CD14-positive monocyte (primary cell): ENCODE results near the gene ATP11A. TPM values are rescaled to one million over a fixed set of nuclear protein-coding genes. Genes with fewer than 3 reads are reported as not detected.
A peak's percentile ranks its signal among the peaks of the same experiment; 100 is the strongest.

Experiments
- DNase-seq, 3 donors: peaks; one replicate each; pipeline ENCODE4 v3.0.0-alpha.2; 2011 to 2022
- H2AFZ ChIP-seq: 2 replicates; pipeline ENCODE4 v1.6.0; 2012; ENCODE audit warnings: mild to moderate bottlenecking, low read depth, low read length, inconsistent platforms; ENCODE audit not compliant: insufficient read depth, poor library complexity, severe bottlenecking
- H3K27ac ChIP-seq, 2 donors: 1 replicate in 1 of 2; 2 replicates in 1 of 2; pipeline ENCODE4 v1.5.1; 2012 to 2013; ENCODE audit warnings: low read length in 2 of 2, control low read depth in 1 of 2, inconsistent platforms in 1 of 2, low read depth in 1 of 2, mild to moderate bottlenecking in 1 of 2
- H3K27me3 ChIP-seq, 2 donors: one replicate each; pipeline versions ENCODE4 v1.6.0 to v1.6.1; 2011 to 2013; ENCODE audit warnings: low read length in 2 of 2; ENCODE audit not compliant: control insufficient read depth in 2 of 2, insufficient read depth in 2 of 2
- H3K36me3 ChIP-seq, 2 donors: replicated peaks in 1 of 2; 1 replicate in 1 of 2; 2 replicates in 1 of 2; pipeline versions ENCODE4 v1.5.1 to v1.6.1; 2012 to 2013; ENCODE audit warnings: low read length in 2 of 2, control low read depth in 1 of 2, inconsistent platforms in 1 of 2, mild to moderate bottlenecking in 1 of 2; ENCODE audit not compliant: insufficient read depth in 2 of 2, control insufficient read depth in 1 of 2
- H3K4me1 ChIP-seq, 2 donors: 1 replicate in 1 of 2; 2 replicates in 1 of 2; pipeline versions ENCODE4 v1.5.1 to v1.6.1; 2012 to 2013; ENCODE audit warnings: low read length in 2 of 2, control low read depth in 1 of 2, inconsistent platforms in 1 of 2, mild to moderate bottlenecking in 1 of 2, moderate library complexity in 1 of 2; ENCODE audit not compliant: insufficient read depth in 2 of 2, control insufficient read depth in 1 of 2
- H3K4me2 ChIP-seq: replicated peaks from 2 replicates; pipeline ENCODE3; 2012; ENCODE audit warnings: low read length, moderate library complexity, mild to moderate bottlenecking; ENCODE audit not compliant: poor library complexity, severe bottlenecking; ENCODE audit errors: extremely low read depth
- H3K4me3 ChIP-seq, 3 experiments: fragments of 200-600 bp in 1 of 3; sonication (generic) in 1 of 3; replicated peaks in 1 of 3; 1 replicate in 2 of 3; 2 replicates in 1 of 3; pipeline ENCODE4 v1.5.1; 2011 to 2013; ENCODE audit warnings: low read length in 3 of 3, mild to moderate bottlenecking in 3 of 3, control low read depth in 2 of 3, low read depth in 2 of 3, inconsistent platforms in 1 of 3, moderate library complexity in 1 of 3
- H3K79me2 ChIP-seq: 2 replicates; pipeline ENCODE4 v1.6.0; 2012; ENCODE audit warnings: mild to moderate bottlenecking, control low read depth, inconsistent platforms, low read length, moderate library complexity; ENCODE audit not compliant: insufficient read depth
- H3K9ac ChIP-seq: 2 replicates; pipeline ENCODE4 v1.6.0; 2017; ENCODE audit warnings: low read length, mild to moderate bottlenecking; ENCODE audit not compliant: insufficient read depth, poor library complexity, severe bottlenecking
- H3K9me3 ChIP-seq, 2 donors: replicated peaks in 1 of 2; 1 replicate in 1 of 2; 2 replicates in 1 of 2; pipeline versions ENCODE4 v1.5.1 to v1.6.1; 2012 to 2013; ENCODE audit warnings: low read length in 2 of 2, control low read depth in 1 of 2; ENCODE audit not compliant: control insufficient read depth in 1 of 2, insufficient read depth in 1 of 2
- H4K20me1 ChIP-seq: 2 replicates; pipeline ENCODE4 v1.6.0; 2012; ENCODE audit warnings: mild to moderate bottlenecking, low read length, control low read depth, moderate library complexity; ENCODE audit not compliant: insufficient read depth
- H3K27ac Mint-ChIP-seq, 7 donors: one replicate each; pipeline ENCODE4 v1.8.0; 2020; ENCODE audit warnings: mild to moderate bottlenecking in 7 of 7, mixed read lengths in 7 of 7, moderate library complexity in 6 of 7, inconsistent platforms in 2 of 7
- H3K27me3 Mint-ChIP-seq, 3 donors: one replicate each; pipeline ENCODE4 v1.8.0; 2021 to 2022; ENCODE audit warnings: low read depth in 3 of 3, mild to moderate bottlenecking in 3 of 3, mixed read lengths in 3 of 3, moderate library complexity in 3 of 3, inconsistent platforms in 1 of 3
- H3K36me3 Mint-ChIP-seq, 2 donors: one replicate each; pipeline ENCODE4 v1.8.0; 2020; ENCODE audit warnings: mixed read lengths in 2 of 2, inconsistent platforms in 1 of 2, mild to moderate bottlenecking in 1 of 2
- H3K4me1 Mint-ChIP-seq: one replicate; pipeline ENCODE4 v1.8.0; 2020; ENCODE audit warnings: mild to moderate bottlenecking, mixed read lengths
- H3K4me3 Mint-ChIP-seq, 2 donors: one replicate each; pipeline ENCODE4 v1.8.0; 2020; ENCODE audit warnings: mild to moderate bottlenecking in 2 of 2, mixed read lengths in 2 of 2, moderate library complexity in 1 of 2
- H3K9me3 Mint-ChIP-seq, 7 donors: one replicate each; pipeline ENCODE4 v1.8.0; 2020 to 2022; ENCODE audit warnings: mixed read lengths in 7 of 7, mild to moderate bottlenecking in 6 of 7, moderate library complexity in 6 of 7, inconsistent platforms in 2 of 7
- whole genome bisulfite sequencing: methylation state at CpG from one replicate; pipeline ENCODE4 v1.1.5; 2013; ENCODE audit warnings: missing lambda C conversion rate; ENCODE audit not compliant: insufficient coverage; 5-methylcytosine and 5-hydroxymethylcytosine counted together
- intact Hi-C, 2 donors: fragments of 100-400 bp; cut with micrococcal nuclease; formaldehyde crosslinking; loops; one replicate each; pipeline versions ENCODE4 v1.15.0 to v1.15.1; 2023
- polyA plus RNA-seq, 3 donors: library from polyadenylated mRNA; depleted of rRNA in 1 of 3; unstranded in 2 of 3; stranded (reverse) in 1 of 3; fragments of 300-500 nt in 2 of 3; fragments of >200 nt in 1 of 3; fragmentation: Illumina TruSeq in 2 of 3; gene quantifications; 1 replicate in 2 of 3; 2 replicates in 1 of 3; pipeline ENCODE4 v1.2.3, GENCODE V29; 2012 to 2021
- TF ChIP-seq, protein P1 (sequence below): fragments of 200-600 bp; IDR thresholded peaks from one replicate; pipeline ENCODE4 v1.8.0; 2022; ENCODE audit warnings: antibody characterized with exemption, mild to moderate bottlenecking

ATP11A gene
- polyA plus RNA-seq, 3 donors, result 7.2 to 45.4 (median 7.6) TPM

DNA sequence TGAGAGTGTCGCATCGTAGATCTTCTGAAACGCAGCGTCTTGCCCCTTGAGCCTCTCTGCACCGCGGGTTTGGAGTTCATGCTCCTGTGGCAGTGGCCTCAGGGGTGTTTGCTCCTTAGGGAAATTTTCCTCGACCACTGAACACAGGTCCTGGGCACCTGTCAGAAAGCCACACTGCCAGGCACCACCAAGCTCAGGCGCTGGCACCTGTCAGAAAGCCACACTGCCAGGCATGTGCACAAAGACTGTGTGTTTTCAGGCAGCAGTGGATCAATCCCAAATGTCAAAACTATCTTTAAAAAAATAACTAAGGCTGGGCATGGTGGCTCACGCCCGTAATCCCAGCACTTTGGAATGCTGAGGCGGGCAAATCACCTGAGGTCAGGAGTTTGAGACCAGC lies 87.1 kb downstream of the ATP11A start:
- Histone ChIP-seq H3K4me3 (no peak overlapping the region), H3K9me3 (no peaks in the 10 kb centered on the region), H3K36me3 (peaks cover 8 to 47% of the 10 kb centered on the region in 2 donors), H3K4me2 (no peak overlapping the region), H3K79me2 (peaks cover 93% of the 10 kb centered on the region), H2AFZ (no peak overlapping the region), H4K20me1 (peaks cover 100% of the 10 kb centered on the region), H3K4me1 (no peaks in the 10 kb centered on the region), H3K27me3 (no peaks in the 10 kb centered on the region), H3K27ac (no peak overlapping the region), H3K9ac (no peak overlapping the region)
- H3K27ac Mint-ChIP-seq, result no peak overlapping the region
- no peak for DNase-seq
- peaks cover 13% of the 10 kb centered on the region for H3K4me1 Mint-ChIP-seq
- intact Hi-C loops, result no loop called here
- H3K36me3 Mint-ChIP-seq, result peaks cover 32 to 65% of the 10 kb centered on the region in 2 donors
- no peak overlapping the region for H3K4me3 Mint-ChIP-seq
- peaks cover 0 to 4% (median 0%) of the 10 kb centered on the region in 7 donors for H3K9me3 Mint-ChIP-seq
- WGBS, result 98% methylated on average over 10 of the region's 11 CpGs
- H3K27me3 Mint-ChIP-seq, result peaks cover 0 to 3% (median under 1%) of the 10 kb centered on the region in 3 donors
- TF ChIP-seq, protein P1, sequence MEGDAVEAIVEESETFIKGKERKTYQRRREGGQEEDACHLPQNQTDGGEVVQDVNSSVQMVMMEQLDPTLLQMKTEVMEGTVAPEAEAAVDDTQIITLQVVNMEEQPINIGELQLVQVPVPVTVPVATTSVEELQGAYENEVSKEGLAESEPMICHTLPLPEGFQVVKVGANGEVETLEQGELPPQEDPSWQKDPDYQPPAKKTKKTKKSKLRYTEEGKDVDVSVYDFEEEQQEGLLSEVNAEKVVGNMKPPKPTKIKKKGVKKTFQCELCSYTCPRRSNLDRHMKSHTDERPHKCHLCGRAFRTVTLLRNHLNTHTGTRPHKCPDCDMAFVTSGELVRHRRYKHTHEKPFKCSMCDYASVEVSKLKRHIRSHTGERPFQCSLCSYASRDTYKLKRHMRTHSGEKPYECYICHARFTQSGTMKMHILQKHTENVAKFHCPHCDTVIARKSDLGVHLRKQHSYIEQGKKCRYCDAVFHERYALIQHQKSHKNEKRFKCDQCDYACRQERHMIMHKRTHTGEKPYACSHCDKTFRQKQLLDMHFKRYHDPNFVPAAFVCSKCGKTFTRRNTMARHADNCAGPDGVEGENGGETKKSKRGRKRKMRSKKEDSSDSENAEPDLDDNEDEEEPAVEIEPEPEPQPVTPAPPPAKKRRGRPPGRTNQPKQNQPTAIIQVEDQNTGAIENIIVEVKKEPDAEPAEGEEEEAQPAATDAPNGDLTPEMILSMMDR, result no peak

GRCh38 chr13:112777637-112778406 lies 88.0 kb downstream of the ATP11A start:
- Histone ChIP-seq H2AFZ (no peak overlapping the region), H3K79me2 (peaks cover 93% of the 10 kb centered on the region), H3K36me3 (peaks cover 8 to 44% of the 10 kb centered on the region in 2 donors), H3K27me3 (no peaks in the 10 kb centered on the region), H3K4me2 (no peak overlapping the region), H4K20me1 (peaks cover 100% of the 10 kb centered on the region), H3K4me1 (peaks cover 0 to 4% of the 10 kb centered on the region in 2 donors), H3K4me3 (no peak overlapping the region), H3K27ac (peak overlapping the region in 1 of 2 donors; percentile 5), H3K9me3 (no peaks in the 10 kb centered on the region), H3K9ac (no peak overlapping the region)
- peaks cover 0 to 4% (median 0%) of the 10 kb centered on the region in 7 donors for H3K9me3 Mint-ChIP-seq
- H3K27ac Mint-ChIP-seq, result peak overlapping the region in 2 of 7 donors; percentile 51 to 66
- TF ChIP-seq, protein P1, result no peak
- intact Hi-C loops, result no loop called here
- 91% methylated on average over 21 of the region's 27 CpGs for WGBS
- peaks cover 27 to 58% of the 10 kb centered on the region in 2 donors for H3K36me3 Mint-ChIP-seq
- no peak for DNase-seq
- peaks cover 16% of the 10 kb centered on the region for H3K4me1 Mint-ChIP-seq
- H3K4me3 Mint-ChIP-seq, result no peak overlapping the region
- H3K27me3 Mint-ChIP-seq, result peaks cover 0 to 2% (median 2%) of the 10 kb centered on the region in 3 donors
